PC-9 (cell line): Measurements from ENCODE around the gene ANO9. TPM values are rescaled to one million over a fixed set of nuclear protein-coding genes. Genes with fewer than 3 reads are reported as not detected.
"Not testable (repeated sequence)": the region's sequence is repeated elsewhere in the genome, so short reads cannot be mapped to it uniquely, and the experiment has no call there.

Experiments used
- BruUV-seq: library from RNA; stranded (reverse); fragments of 400-500 nt; replicated peaks from 2 replicates; lab custom pipeline; 2021; lab: Mats Ljungman, UMichigan
- CTCF ChIA-PET: fragments of 300-600 bp; sonication (Branson Sonifier 250); formaldehyde crosslinking; loops from one replicate; lab custom pipeline; 2022; ENCODE audit warnings: antibody characterized with exemption; lab: Charles Lee
- POLR2A ChIA-PET: fragments of 300-600 bp; sonication (Branson Sonifier 250); formaldehyde crosslinking; loops from one replicate; lab custom pipeline; 2022; ENCODE audit warnings: antibody characterized with exemption; ENCODE audit not compliant: unreplicated experiment; lab: Charles Lee
- DNase-seq, 2 experiments: peaks; one replicate each; pipeline versions ENCODE4 v3.0.0 to v3.0.0-alpha.2; 2015 to 2022; ENCODE audit warnings: mixed read lengths in 1 of 2
- H2AFZ ChIP-seq: fragments of 200-600 bp; sonication (generic); 2 replicates; pipeline ENCODE4 v1.8.1; 2017; ENCODE audit warnings: antibody characterized with exemption
- H3F3A ChIP-seq: fragments of 200-600 bp; sonication (generic); 2 replicates; pipeline ENCODE4 v1.8.1; 2017; ENCODE audit warnings: antibody characterized with exemption, mild to moderate bottlenecking, low read depth; ENCODE audit not compliant: insufficient read depth
- H3K27ac ChIP-seq: fragments of 200-600 bp; sonication (generic); 2 replicates; pipeline ENCODE4 v1.6.1; 2016; ENCODE audit warnings: mixed run types
- H3K27me3 ChIP-seq: fragments of 200-600 bp; sonication (generic); 2 replicates; pipeline ENCODE4 v1.6.1; 2016; ENCODE audit warnings: low read depth, mixed run types; ENCODE audit not compliant: insufficient read depth
- H3K36me3 ChIP-seq: fragments of 200-600 bp; sonication (generic); 2 replicates; pipeline ENCODE4 v1.6.1; 2016; ENCODE audit warnings: low read depth, mixed run types
- H3K4me1 ChIP-seq: fragments of 200-600 bp; sonication (generic); replicated peaks from 2 replicates; pipeline ENCODE4 v1.6.1; 2016; ENCODE audit warnings: mixed run types; ENCODE audit not compliant: insufficient read depth
- H3K4me2 ChIP-seq: fragments of 200-600 bp; sonication (generic); 2 replicates; pipeline ENCODE4 v1.6.1; 2017; ENCODE audit warnings: mixed run types
- H3K4me3 ChIP-seq: fragments of 200-600 bp; sonication (generic); 2 replicates; pipeline ENCODE4 v1.6.1; 2016; ENCODE audit warnings: mixed run types
- H3K79me2 ChIP-seq: fragments of 200-600 bp; sonication (generic); 2 replicates; pipeline ENCODE4 v1.6.1; 2017; ENCODE audit warnings: low read depth, mixed run types
- H3K9me2 ChIP-seq: fragments of 200-600 bp; sonication (generic); 2 replicates; pipeline ENCODE4 v1.8.1; 2017; ENCODE audit warnings: mild to moderate bottlenecking; ENCODE audit not compliant: insufficient read depth
- H3K9me3 ChIP-seq: fragments of 200-600 bp; sonication (generic); 2 replicates; pipeline ENCODE4 v1.8.1; 2016; ENCODE audit warnings: low read depth; ENCODE audit not compliant: insufficient read depth
- H4K20me1 ChIP-seq: fragments of 200-600 bp; sonication (generic); 2 replicates; pipeline ENCODE4 v1.8.1; 2017; ENCODE audit not compliant: insufficient read depth
- EZH2 ChIP-seq: fragments of 200-600 bp; sonication (generic); IDR thresholded peaks from 2 replicates; pipeline ENCODE4 v1.8.0; 2017; ENCODE audit warnings: antibody characterized with exemption, low read depth
- intact Hi-C: fragments of 100-400 bp; cut with micrococcal nuclease; formaldehyde crosslinking; loops from one replicate; pipeline ENCODE4 v1.10.0; 2022; ENCODE audit not compliant: unreplicated experiment
- total RNA-seq: library from RNA; stranded (reverse); gene quantifications from 2 replicates; pipeline ENCODE4 v1.2.3, GENCODE V29; 2021
- TF ChIP-seq, protein P1 (sequence below): fragments of 200-600 bp; sonication (generic); conservative IDR thresholded peaks from 2 replicates; pipeline ENCODE4 v1.6.1; 2017; ENCODE audit warnings: mixed run types, antibody characterized with exemption, mild to moderate bottlenecking, moderate library complexity

The ANO9 gene
- total RNA-seq, 1 experiment from 2014 or later: 18.1 TPM

- DNase-seq: no peak
- ChIA-PET POLR2A (no interaction called here), CTCF (no interaction called here)
- Histone ChIP-seq H3K36me3 (no peaks in the 10 kb centered on the region), H3K9me2 (no peaks in the 10 kb centered on the region), H2AFZ (no peak overlapping the region), H3K9me3 (no peaks in the 10 kb centered on the region), H3K79me2 (no peaks in the 10 kb centered on the region), H4K20me1 (no peaks in the 10 kb centered on the region), H3F3A (no peaks in the 10 kb centered on the region), H3K27me3 (no peaks in the 10 kb centered on the region), H3K27ac (no peak overlapping the region), H3K4me2 (no peak overlapping the region), H3K4me3 (no peak overlapping the region), H3K4me1 (no peaks in the 10 kb centered on the region)
- TF ChIP-seq, protein P1, sequence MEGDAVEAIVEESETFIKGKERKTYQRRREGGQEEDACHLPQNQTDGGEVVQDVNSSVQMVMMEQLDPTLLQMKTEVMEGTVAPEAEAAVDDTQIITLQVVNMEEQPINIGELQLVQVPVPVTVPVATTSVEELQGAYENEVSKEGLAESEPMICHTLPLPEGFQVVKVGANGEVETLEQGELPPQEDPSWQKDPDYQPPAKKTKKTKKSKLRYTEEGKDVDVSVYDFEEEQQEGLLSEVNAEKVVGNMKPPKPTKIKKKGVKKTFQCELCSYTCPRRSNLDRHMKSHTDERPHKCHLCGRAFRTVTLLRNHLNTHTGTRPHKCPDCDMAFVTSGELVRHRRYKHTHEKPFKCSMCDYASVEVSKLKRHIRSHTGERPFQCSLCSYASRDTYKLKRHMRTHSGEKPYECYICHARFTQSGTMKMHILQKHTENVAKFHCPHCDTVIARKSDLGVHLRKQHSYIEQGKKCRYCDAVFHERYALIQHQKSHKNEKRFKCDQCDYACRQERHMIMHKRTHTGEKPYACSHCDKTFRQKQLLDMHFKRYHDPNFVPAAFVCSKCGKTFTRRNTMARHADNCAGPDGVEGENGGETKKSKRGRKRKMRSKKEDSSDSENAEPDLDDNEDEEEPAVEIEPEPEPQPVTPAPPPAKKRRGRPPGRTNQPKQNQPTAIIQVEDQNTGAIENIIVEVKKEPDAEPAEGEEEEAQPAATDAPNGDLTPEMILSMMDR: no peak
- TF ChIP-seq EZH2: no peak
- intact Hi-C loops: no loop called here
- BruUV-seq: no TSS peak
Measured at GRCh38 chr11:403761-404431, 37.9 kb downstream of the ANO9 start.

GRCh38 chr11:403021-403760, 38.6 kb downstream of the ANO9 start:
- H2AFZ ChIP-seq: no peak overlapping the region
- no peaks in the 10 kb centered on the region for H3K27me3 ChIP-seq
- TF ChIP-seq, protein P1: no peak
- intact Hi-C loops: no loop called here
- no peak overlapping the region for H3K27ac ChIP-seq
- CTCF ChIA-PET: no interaction called here
- H3K36me3 ChIP-seq: no peaks in the 10 kb centered on the region
- no peaks in the 10 kb centered on the region for H4K20me1 ChIP-seq
- no peak overlapping the region for H3K4me3 ChIP-seq
- H3K4me2 ChIP-seq: no peak overlapping the region
- H3K4me1 ChIP-seq: no peaks in the 10 kb centered on the region
- no peaks in the 10 kb centered on the region for H3K9me2 ChIP-seq
- no peaks in the 10 kb centered on the region for H3K79me2 ChIP-seq
- BruUV-seq: no TSS peak
- DNase-seq: no peak
- no peaks in the 10 kb centered on the region for H3K9me3 ChIP-seq
- POLR2A ChIA-PET: no interaction called here
- H3F3A ChIP-seq: no peaks in the 10 kb centered on the region

DNA sequence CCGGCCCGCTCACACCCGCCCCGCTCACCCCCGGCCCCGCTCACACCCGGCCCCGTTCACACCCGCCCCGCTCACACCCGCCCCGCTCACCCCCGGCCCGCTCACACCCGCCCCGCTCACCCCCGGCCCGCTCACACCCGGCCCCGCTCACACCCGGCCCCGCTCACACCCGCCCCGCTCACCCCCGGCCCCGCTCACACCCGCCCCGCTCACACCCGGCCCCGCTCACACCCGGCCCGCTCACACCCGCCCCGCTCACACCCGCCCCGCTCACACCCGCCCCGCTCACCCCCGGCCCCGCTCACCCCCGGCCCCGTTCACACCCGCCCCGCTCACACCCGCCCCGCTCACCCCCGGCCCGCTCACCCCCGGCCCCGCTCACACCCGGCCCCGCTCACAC, 40.6 kb downstream of the ANO9 start:
- H3K36me3 ChIP-seq, H3K4me1 ChIP-seq, H3K27me3 ChIP-seq, H3F3A ChIP-seq, intact Hi-C loops, H4K20me1 ChIP-seq, CTCF ChIA-PET, H3K9me2 ChIP-seq, H3K27ac ChIP-seq, H3K4me2 ChIP-seq, H2AFZ ChIP-seq, H3K9me3 ChIP-seq, DNase-seq, POLR2A ChIA-PET, H3K4me3 ChIP-seq, H3K79me2 ChIP-seq, BruUV-seq: not testable (repeated sequence)
